NCI-H2227 (cell line): Measurements from ENCODE around the gene GPR50.

ENCODE experiments used
- DNase-seq: peaks from one replicate; lab custom pipeline; 2025; ENCODE audit not compliant: unreplicated experiment; lab: John Stamatoyannopoulos, UW

GPR50 gene

GRCh38 chrX:151226941-151227340 lies 50.6 kb downstream of the GPR50 start:
- DNase-seq: no peak

DNA sequence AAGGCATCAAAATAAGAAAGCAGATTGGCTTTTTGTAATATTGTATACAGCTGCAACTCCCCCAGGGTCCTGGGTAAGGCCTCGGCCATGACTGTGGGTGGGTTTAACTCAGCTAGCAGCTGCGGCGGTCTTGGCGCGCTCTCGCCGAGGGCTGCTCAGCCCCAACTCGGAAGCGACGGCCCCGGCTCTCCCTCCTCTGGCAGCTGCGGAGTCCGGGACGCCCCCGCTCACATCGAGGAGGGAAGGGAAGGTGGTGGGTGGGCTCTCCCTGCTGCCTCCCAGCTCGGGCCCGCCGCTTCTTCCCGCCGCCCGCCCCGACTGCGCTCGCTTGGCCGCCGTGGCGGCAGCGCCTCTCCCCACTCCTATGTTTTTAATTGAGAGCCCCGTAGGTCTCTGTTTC lies 51.2 kb downstream of the GPR50 start:
- no peak for DNase-seq

GRCh38 chrX:151228935-151229334 lies 52.6 kb downstream of the GPR50 start:
- DNase-seq: no peak
